ENCODE results near the gene POP4.

The POP4 gene

DNA sequence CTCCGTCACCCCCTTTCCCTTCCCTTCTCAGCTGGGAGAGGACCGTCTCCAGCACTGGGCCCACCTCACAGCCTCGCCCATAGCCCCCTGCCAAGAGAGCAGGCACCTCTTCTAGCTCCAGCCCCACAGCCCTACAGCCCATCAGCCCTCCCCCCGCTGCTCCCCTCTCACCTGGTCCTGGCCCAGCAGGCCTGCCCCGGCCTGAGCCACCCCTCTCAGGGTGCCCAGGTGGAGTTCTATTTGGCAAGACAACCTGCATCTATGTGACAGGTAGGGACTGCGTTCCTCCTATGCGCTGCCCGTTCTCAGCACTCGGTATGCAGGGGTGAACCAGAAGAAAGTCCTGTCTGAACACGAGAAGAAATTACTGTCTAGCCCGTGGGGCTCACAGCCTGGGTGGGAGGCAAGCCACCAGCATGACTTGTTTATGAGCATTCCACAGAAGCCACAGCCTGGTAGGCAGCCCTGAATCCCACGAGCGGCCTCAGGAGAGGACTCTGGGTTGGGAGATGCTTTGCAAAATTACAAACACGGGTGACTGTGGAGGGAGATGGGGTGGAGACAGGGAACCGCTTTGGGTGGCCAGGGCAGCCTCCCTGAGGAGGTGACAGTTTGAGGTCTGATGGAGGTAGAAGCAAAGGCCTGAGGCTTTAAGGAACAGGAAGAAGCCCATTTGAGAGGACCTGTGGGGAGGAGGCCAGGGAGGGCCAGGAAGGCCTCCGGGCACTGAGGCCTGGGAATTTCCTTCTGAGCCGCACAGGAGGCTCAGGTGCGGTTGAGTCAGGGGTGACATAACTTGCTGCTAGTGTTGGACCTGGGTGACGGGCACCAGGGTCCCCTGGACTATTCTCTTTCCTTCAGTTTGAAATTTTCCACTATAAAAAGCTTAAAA is 58.0 kb downstream of the POP4 start:
- peak; percentile 67 for DNase-seq (ENCODE audit: low spot score)

DNA sequence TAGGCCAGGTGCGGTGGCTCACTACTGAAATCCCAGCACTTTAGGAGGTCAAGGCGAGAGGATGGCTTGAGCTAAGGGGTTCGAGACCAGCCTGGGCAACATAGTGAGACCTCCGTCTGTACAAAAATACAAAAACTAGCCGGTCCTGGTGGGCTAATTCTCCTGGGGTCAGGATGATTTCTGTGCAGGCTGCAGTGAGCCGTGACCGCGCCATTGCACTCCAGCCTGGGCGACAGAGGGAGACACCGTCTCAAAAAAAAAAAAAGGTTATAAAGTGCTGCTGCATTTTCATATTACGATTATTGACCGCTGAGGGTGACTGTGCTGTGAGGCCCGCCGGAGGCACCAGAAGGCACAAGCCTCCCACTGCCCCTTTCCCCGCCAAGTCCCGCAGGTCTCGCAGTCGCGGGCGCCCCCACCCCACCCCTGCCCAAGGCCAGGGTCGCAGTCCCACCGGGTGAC is 58.7 kb downstream of the POP4 start:
- DNase-seq (ENCODE audit: low spot score) = no peak

DNA sequence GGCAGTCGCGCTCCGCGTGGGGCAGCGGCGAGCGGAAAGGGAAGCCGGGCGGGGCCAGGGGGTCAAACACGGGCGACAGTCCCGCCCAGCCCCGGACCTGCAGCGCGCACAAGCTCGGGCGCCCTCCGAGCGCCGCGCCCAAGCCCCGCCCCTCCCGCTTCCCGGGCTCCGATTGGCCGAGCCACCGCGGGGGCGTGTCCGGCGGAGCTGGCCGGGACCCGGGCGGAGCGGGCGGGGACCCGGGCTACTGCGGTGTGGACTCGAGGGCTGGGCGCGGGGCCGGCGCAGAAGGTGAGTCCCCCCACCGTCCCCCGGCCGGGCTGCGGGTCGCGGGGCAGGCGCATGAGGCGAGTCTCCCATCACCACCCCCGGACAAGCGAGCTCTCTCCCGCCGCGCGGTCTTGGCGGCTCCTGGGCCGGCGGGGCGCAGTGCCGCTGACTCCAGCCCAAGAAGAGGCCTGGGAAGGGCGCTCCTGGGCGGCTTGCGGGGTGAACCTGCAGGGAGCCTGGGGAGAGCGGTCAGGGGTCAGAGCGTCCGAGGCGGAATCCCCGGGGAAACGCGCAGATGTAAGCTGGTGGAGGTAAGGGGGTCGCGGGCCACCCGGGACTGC is 59.2 kb downstream of the POP4 start, which contains the start of gene PLEKHF1:
TSS of gene PLEKHF1 (plus strand) at position 247 of the 611 bp plus-strand sequence. CDS start 8,379 bp downstream, outside the sequence.
- DNase-seq (ENCODE audit: low spot score) = peak; percentile 97

DNA sequence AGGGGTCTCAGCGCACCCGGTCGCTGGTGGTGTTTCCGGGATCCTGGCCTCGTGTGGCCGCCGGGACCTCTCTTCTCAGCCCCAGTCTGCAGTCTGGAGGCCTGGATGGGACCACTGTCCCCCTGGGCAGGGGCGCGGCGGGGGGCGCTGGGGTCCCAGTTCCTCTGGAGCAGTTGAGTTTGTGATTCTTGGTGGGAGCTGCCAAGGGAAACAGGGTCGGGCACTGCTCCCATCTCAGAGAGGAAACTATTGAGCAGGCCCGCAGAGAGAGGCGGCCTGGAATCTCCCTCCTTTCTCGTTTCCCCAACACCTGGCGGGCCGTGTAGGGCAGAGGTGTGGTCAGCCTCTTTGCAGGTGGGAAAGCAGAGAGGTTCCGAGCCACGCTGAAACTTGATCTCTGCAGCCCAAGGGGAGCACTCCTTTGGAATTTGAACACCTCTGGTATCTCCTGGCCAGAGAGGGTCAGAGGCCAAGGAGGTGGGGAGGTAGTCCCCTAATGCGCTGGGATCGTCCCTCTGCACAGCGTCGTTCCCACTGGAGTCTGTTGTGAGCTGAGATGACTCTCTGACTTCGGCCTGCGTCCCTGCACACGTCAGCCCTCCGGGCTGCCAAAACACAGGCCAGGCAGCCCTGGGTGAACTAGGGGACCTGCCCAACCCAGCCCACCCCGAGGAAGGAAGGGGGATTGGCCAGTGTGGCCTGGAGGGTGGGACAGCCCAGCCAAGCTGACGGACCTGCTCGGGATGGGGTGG is 59.9 kb downstream of the POP4 start:
- peak; percentile 82 for DNase-seq (ENCODE audit: low spot score)
